ENCODE data around the gene FAM153A.
"Not testable (repeated sequence)": the region's sequence is repeated elsewhere in the genome, so short reads cannot be mapped to it uniquely, and the experiment has no call there.

- TF ChIP-seq CTCF (IDR thresholded peaks at IDR 0.05); ZFX (IDR thresholded peaks at IDR 0.05; ENCODE audit: borderline replicate concordance): not testable (repeated sequence)
These were observed 90.2 kb downstream of the FAM153A start for GRCh38 chr5:177692507-177692906.
